Germinal center (tissue), 1 donor: ENCODE measurements around the gene ARMC3.
"Not testable (repeated sequence)": the region's sequence is repeated elsewhere in the genome, so short reads cannot be mapped to it uniquely, and the experiment has no call there.

Experiments
- DNase-seq: peaks from one replicate; pipeline ENCODE4 v3.0.0; 2012; ENCODE audit warnings: mixed read lengths, low spot score

The ARMC3 gene

DNA sequence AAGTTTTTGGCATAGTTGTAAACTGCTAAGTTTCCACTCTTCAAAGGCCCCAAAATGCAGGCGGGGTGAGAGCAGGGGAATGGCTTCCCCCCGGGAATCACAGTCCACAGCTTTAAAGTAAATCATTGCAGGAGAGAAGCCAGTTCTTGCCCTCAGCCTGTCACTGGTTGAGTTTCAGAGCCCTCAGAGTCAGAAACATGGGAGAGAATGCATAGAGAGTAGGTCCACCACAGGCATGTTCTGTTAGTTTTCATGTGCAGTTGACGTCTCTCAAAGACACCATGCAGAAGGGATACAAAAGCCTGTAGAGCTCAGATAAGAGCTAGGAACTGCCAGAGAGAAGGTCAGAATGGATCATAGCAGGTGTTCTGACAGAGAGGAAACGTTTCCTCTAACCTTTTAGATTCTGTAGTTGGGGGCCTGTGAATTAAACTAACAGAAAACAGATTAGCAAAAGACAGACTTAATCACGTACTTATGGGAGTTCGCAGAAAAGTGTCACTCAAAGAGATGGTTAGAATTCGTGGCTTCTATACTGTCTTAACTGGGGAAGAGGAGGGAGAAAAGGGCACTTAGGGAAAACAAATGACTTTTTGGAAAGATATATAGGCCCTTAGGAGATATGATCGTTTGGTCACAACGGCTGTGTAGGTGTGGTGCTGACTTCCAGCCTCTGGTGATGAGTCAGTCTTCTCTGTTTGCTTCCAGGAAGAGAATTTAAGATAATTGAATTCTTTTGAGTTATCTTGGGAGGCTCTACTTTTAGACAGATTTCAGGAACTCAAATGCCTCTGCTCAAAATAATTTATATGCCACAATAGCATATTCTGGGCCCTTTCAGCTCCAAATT lies 119.6 kb downstream of the ARMC3 start:
- no peak for DNase-seq

DNA sequence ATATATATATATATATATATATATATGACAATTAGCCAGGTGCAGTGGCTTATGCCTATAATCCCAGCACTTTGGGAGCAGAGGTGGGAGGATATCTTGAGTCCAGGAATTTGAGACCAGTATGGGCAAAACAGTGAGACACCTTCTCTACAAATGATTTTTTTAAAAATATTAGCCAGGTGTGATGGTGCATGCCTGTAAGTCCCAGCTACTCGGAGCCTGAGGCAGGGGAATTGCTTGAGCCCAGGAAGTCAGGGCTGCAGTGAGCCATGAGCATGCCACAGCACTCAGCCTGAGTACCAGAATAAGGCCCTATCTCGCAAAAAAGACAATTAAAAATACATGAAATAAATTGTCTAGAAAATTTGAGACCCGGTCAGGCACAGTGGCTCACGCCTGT lies 120.3 kb downstream of the ARMC3 start:
- DNase-seq, result no peak

DNA sequence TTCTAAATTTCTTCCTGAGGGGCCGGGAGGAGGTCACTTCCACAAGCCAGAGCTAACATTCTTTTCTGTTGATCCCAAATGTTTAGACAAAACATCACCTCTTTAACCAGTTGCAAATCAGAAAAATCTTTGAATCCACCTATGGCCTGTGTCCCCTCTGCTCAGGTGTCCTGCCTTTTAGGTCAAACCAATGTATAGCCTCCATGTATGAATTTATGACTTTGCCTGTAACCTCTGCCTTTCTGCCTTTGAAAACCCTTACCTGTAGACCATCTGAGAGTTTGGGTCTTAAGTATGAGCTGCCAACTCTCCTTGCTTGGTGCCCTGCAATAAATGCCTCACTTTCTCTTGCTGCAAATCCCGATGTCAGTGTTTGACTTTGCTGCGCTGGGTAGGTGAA lies 123.4 kb downstream of the ARMC3 start:
- no peak for DNase-seq

DNA sequence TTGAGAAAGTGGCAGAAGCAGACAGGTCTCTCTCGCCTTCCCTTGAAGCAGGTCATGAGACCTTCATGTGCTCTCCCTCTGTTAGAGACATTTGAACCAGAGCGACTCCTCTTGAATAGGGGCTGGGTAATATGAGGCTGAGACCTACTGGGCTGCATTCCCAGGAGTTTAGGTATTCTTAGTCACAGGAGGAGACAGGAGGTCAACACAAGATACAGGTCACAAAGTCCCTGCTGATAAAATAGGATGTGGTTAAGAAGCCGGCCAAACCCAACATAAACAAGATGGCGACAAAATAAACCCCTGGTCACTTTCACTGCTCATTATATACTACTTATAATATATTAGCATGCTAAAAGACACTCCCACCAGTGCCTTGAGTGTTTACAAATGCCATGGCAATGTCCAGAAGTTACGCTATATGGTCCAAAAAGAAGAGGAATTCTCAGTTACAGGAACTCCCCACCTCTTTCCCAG lies 124.0 kb downstream of the ARMC3 start:
- DNase-seq, result no peak

DNA sequence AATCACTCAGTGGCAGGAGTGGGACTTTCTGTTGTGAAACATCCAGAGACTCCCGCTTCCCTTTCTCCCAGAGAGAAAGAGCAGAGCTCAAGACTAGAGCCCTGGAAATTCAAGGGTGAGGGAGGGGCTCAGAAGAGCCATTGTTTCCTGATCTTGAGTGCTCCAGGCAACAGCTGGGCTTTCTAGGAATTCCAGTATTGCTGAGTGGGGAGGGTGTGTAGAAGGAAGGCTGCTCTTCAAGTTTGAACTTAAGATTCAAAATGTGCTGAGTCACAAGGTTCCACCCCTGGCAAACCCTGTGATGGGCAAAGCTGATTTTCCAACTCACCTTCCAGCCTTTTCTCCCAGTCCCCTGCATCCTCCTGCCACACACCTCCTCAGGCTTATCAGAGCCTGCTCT lies 125.2 kb downstream of the ARMC3 start:
- no peak for DNase-seq

DNA sequence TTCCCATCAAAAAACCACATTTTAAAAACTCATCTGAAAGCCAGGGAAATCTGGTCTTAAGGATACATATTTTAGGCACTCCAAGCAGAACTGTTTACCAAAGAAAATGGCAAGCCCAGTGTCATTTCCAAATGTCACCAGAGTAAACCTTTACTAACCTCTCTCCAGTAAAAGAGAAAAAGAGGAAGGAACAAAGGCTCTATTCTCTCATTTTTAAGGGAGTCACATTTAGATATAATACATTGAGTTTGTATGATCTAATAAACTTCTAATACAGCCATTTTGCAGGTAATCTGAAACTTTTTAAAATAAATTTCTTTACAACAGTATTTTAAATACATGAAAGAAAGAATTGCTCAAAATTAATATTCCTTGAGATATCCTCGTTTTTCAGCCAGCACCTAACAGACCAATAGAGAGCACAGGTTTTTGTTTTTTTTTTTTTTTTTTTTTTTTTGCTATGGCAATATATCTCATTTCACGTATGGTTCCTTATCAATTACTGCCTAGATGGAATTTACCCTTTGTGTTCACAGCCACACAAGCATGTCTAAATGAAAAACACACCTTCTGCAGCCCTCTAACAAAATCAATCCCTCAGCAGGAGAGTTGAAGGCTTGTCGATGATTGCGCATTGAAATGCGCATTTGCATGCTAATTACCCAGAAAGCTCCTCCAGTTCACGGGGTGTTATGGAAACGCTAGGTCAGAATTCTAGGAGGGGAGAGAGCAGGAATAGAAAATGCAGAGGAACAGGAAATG lies 127.8 kb downstream of the ARMC3 start:
- no peak for DNase-seq

DNA sequence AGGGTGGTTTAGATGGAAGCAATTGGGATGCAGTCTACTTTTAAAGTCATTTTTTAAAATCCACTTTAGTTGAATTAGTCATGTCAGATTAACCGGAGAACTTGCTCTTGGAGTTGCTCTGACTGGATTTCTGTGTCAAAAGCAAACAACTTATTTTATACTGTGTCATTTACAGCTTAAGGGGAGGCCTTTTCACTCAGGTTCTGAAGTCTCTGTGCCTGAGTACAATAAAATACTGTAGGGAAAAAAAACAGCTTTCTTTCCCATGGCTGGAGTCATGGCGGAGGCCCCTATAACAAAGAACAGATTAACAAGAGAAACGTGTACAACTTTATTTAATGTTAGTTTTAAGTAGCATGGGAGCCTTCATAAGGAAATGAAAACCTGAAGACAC lies 128.3 kb downstream of the ARMC3 start:
- no peak for DNase-seq

DNA sequence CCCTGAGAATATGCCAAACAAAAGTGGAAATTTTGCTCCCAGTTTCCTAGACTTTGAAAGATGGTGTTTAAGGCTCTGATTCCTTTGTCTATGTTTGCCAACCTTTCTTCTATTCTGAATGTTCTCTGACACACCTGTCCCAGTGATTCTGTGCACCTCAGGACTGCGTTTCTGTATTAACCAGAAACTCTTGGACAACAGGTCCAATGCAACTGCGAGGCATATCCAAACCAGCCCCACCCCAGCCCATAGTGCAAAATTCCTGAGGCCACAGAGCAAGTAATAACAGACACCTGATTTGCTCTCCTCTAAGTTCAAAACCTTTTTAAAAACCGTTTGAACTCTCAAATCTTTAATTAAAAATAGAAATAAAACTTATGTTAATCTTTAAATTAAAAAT lies 130.5 kb downstream of the ARMC3 start:
- no peak for DNase-seq

DNA sequence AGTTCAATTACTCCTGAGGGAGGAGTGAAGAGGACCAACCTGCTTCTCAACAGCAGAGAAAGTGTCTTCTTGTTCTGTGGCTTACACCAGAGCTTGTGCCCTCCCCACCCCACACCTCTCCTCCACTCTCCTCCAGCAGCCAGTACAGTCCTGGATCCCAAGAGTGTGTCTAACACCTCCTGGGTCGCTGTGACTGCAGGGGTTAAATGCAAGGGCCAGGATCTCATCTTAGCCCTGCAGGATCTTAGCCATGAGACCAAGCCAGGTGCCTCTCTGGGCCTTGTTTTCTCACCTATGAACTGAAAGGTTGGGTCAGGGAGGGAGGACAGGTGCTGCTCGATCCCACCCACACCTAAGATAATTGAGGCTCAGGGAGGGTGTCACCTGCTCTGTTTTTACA lies 133.1 kb downstream of the ARMC3 start:
- no peak for DNase-seq

DNA sequence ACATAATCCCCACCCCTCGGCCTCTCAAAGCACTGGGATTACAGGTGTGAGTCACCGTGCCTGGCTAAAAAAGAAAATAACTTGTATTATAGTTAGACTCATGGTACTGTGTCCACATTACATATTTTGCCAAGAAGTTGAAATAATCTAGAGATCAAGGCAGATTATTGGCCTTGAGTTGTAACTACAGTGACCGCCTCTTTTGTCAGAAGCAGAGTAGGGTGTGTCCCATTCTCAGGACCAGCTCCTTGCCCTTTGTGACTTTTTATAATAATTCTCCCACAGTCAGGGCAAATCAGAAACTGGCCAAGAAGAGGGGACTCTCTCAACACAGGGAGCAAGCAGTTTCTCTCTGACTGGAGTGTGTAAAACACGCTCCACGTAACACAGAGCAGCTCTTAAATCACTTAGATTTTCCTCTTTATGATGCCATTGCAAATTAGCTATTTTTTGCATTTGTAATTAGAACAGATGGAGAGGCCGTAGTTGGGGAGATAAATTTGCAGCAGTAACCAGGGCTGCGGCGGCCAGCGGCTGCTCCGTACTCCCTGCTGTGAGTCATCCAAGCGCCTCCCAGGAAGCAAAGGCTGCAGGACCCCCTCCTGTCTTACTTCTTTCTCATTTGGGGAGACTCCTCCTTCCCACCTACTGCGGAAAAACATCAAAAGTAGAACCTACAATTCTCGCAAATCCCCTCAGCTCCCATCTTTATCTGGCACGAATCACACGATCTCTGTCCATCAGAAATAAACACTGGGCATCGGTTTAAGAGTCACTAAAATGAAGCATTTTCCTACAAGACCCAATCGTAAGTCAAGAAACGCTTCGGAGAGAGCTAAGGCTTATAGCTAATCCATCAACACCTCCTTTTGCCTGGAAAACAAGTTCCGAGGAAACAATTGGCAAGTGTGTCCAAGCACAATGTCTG lies 135.5 kb downstream of the ARMC3 start:
- no peak for DNase-seq

DNA sequence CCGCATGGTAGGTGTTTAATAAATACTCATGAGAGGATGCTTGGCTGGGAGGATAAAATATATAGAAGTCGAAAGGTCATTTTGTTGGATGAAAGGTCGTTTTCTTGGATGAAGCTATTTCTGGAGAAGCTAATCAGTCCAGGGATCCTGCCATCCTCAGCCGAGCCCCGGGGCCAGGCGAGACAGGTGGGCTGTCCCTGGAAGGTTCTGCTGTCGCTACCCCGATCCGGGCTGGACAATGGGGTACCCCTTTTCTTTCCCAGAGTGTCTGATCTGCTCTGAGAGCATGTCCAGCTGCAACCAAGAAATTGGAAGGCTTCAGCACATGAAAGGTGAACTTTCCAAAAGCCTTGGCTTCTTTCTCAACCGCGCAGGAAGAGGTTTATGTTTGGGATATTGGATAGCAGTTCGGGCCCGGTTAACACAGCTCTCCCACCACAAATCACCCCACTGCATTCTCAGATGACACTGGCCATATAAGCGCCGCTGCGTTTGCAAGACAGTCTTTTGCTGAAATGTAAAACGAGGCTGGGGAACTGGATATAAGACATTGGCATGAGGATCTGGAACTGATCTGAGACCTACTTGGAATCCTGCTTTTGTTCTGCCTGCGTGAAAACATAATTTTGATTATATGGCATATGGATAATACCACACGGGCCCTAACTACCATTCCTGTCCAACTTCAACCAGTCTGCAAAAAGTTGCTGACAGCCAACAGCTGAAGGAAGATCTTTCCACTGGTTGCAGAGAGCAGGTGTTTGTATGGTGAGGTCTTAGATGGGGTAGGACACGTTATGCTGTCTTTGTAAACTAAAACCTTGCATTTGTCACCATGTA lies 136.3 kb downstream of the ARMC3 start:
- DNase-seq, result no peak

DNA sequence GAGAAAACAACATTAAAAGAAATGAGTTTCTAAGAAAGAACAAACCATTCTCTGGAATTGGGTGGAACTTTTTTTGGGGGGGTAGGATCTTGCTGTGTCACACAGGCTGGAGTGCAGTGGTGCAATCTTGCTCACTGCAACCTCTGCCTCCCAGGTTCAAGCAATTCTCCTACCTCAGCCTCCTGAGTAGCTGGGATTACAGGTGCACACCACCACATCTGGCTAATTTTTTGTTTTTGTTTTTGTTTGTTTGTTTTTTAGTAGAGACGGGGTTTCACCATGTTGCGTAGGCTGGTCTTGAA lies 136.9 kb downstream of the ARMC3 start:
- DNase-seq, result not testable (repeated sequence)

DNA sequence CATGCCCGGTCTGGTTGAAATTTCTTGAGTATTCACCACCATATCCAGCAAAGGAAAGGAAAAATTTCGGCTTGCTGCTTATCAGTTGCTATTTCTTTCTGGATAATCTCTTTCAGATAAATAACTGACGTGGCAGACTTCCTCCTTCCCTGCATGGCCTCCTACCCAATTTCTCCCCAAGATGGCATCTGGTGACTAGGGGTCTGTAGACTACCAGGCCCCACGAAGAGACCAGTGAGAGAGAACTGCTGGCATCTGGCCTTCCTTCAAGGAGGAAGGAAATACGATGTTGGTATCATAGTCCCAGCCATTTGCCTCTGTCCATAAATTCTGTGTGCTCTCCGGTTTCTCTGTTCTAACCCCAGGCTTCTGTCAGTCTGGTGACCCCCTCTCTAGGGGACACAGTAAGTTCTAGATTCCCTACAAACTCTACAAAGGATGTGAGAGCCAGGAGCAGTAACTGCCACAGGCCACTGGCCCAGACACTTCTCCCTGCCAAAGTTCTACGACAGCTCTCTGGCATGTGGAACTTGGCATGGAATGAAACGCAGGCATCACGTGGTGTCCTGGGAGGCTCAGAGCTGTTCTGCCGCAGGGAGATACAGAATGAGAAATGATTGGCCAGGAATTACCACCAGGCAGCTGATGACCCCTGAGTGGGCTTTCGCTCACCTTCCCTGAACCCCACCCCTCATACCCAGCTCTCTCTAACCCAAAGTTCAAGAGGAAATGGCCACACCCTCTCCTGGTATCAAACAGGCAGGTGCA lies 137.5 kb downstream of the ARMC3 start:
- DNase-seq, result no peak

DNA sequence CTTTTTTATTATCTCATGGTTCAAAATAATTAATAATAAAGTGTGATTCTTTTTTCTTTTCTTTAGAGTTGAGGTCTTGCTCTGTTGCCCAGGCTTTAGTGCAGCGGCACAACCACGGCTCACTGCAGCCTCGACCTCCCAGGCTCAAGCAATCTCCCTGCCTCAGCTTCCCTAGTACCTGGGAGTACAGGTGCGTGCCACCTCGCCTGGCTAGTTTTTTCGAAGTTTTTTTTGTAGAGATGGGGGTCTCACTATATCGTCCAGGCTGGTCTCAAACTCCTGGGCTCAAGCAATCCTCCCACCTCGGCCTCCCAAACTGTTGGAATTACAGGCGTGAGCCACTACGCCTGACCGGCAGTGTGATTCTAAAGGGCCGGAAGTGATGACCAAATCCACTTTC lies 139.5 kb downstream of the ARMC3 start:
- DNase-seq, result no peak

DNA sequence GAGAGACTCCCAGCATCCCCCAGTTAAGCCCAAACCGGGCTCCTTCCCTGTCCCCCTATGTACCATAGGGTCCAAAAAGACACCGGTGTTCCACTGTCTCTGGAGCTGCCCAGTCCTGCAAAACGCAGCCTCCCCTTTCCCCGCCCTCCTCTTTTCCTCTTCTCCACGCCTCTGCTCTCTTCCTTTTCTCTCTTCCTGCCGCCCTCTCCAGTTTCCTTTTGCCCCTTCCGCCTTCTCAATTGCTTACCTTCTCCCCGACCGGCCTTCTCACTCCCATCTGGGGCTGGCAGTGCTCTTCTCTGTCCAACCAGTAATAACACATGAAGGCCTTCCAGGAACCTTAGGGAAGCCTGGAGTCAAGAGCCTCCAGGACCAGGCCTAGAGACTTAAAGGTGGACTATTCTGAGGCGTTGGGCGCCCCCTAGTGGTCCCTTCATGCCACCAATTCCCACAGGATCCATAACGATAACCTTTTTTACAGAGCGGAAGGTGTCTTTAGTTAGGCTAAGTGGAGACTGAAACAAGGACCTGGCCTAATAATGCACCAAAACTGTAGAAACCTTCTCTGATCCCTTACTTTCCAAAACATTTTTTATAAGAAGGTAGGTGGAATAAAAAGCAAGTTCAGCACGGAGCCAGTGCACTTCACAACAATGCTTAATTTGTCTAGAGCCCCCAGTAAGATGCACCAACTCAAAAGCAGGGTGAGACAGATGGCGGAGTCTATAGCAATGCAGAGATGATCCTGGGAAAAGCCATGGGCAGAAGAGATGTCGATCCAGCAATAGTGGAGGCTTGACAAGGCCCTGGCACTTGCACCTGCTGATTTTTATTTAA lies 140.3 kb downstream of the ARMC3 start:
- DNase-seq, result peak; percentile 54

DNA sequence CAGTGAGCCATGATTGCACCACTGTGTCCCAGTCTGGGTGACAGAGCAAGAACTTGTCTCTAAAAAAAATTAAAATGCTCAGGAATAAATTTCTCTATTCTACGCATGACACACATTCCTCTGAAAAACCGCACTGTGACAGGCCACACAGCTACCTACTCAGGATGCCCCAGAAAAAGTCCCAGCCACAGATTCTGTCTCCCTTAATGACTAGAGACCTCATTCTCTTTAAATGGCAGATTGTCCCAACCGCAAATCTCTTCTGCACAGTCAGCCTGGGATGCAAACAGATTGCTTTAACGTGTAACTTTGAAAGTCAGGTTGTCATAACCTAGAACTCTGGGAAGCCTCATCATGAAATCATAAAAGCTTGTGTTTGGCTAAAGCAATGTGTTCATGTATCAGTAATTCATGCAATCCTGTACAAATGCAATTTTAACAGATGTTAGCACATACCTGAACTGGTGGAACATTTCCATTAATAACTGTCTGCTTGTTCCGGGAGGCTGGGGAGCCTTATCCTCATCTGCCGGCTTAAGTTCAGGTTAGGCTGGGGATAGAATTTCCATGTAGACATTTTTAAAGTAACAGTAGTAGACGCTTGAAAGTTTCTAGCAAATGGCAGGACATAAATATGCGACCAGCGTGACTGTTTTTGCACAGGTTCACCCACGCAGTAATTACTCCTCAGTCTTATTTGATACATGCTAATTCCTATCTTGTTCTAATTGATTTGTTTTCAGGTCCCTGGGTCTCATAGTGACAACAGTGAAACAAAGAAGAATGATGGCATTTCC lies 141.4 kb downstream of the ARMC3 start:
- no peak for DNase-seq

DNA sequence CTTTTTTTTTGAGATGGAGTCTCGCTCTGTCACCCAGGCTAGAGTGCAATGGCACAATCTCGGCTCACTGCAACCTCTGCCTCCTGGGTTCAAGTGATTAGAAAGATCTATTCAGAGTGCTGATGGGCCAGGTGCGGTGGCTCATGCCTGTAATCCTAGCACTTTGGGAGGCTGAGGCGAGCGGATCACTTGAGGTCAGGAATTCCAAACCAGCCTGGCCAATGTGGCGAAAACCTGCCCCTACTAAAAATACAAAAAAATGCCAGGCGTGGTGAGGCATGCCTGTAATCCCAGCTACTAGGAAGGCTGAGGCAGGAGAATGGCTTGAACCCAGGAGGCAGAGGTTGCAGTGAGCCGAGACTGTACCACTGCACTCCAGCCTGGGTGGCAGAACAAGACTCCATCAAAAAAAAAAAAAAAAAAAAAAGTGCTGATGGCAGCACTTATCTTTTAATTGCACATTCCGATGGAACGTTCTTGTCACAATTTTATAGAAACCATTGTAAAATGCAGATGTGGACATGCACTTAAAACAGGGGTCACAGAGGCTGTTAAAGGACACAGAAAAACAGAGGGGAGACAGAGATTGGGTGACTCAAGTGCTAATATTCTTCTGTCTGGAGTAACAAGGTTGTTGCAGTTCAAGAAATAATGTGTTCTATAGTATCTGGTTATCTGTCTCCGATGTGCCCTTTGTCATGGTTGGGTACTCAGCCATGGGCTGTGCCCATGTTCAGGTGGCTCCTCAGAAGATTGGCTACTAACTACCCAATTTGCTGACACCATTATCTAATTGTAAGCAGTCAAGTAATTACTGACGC lies 142.4 kb downstream of the ARMC3 start:
- not testable (repeated sequence) for DNase-seq

DNA sequence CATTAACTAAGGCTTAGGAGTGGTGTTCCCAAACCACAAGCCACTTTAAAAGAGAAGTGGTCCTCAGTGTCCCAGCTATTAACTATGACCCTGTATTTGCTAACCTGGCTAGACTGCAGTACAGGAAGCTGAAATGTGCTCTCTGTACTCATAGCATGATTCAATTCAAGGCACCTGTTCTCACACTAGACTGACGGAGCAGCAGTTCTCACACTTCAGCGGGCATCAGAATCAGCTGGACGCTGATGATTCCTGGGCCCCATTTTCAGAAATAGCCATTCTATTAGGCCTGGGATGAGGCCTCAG lies 143.0 kb downstream of the ARMC3 start:
- DNase-seq, result no peak
